GM21576 (cell line): Measurements from ENCODE around the gene TSBP1.

Source experiments
- ATAC-seq: cut with Tn5 transposase; IDR thresholded peaks from one replicate; pipeline ENCODE4 v1.9.1; 2021; ENCODE audit warnings: mild to moderate bottlenecking, moderate library complexity; ENCODE audit not compliant: unreplicated experiment

The TSBP1 gene

GRCh38 chr6:32371803-32372202, at the start of gene TSBP1:
TSBP1 (minus strand) TSS chr6:32371903; CDS start chr6:32371706, 197 bp downstream.
- ATAC-seq: no peak

- no peak for ATAC-seq
Observed at GRCh38 chr6:32416036-32416435, 44.3 kb upstream of the TSBP1 start.

GRCh38 chr6:32415521-32416019, 43.9 kb upstream of the TSBP1 start:
- ATAC-seq: no peak

- no peak for ATAC-seq
Observed at GRCh38 chr6:32413427-32414047, 41.8 kb upstream of the TSBP1 start.

- ATAC-seq: no peak
Observed at GRCh38 chr6:32411566-32412327, 40.0 kb upstream of the TSBP1 start.

- no peak for ATAC-seq
Observed at GRCh38 chr6:32410906-32411305, 39.2 kb upstream of the TSBP1 start.

GRCh38 chr6:32406857-32407256, 35.2 kb upstream of the TSBP1 start, which contains the start of gene BTNL2:
BTNL2 (minus strand) TSS chr6:32407181; CDS start chr6:32407123, 58 bp downstream.
- ATAC-seq: no peak

GRCh38 chr6:32406197-32406596, 34.5 kb upstream of the TSBP1 start:
- ATAC-seq: no peak

- no peak for ATAC-seq
Observed at GRCh38 chr6:32405656-32406055, 34.0 kb upstream of the TSBP1 start.

- ATAC-seq: no peak
Observed at GRCh38 chr6:32402812-32403211, 31.1 kb upstream of the TSBP1 start.

GRCh38 chr6:32401284-32401963, 29.7 kb upstream of the TSBP1 start:
- ATAC-seq: no peak

GRCh38 chr6:32397252-32397920, 25.7 kb upstream of the TSBP1 start:
- ATAC-seq: peak; percentile 85

- no peak for ATAC-seq
Observed at GRCh38 chr6:32396028-32396427, 24.3 kb upstream of the TSBP1 start.

GRCh38 chr6:32393665-32394420, 22.1 kb upstream of the TSBP1 start:
- no peak for ATAC-seq

GRCh38 chr6:32391505-32391904, 19.8 kb upstream of the TSBP1 start:
- no peak for ATAC-seq

GRCh38 chr6:32387589-32388340, 16.1 kb upstream of the TSBP1 start:
- ATAC-seq: no peak

- ATAC-seq: no peak
Observed at GRCh38 chr6:32386040-32386439, 14.3 kb upstream of the TSBP1 start.

GRCh38 chr6:32382757-32383420, 11.2 kb upstream of the TSBP1 start:
- no peak for ATAC-seq

GRCh38 chr6:32379545-32379944, 7.8 kb upstream of the TSBP1 start:
- ATAC-seq: no peak
